GM12892 (cell line): ENCODE data around the gene SEC16A.

ENCODE experiments used
- POLR2A ChIP-seq: IDR thresholded peaks from 2 replicates; pipeline ENCODE4 v1.6.1; 2011; ENCODE audit warnings: low read depth, low read length, control low read depth
- POLR2AphosphoS5 ChIP-seq: IDR thresholded peaks from 2 replicates; pipeline ENCODE4 v1.6.1; 2011; ENCODE audit warnings: low read depth, low read length, control low read depth
- TAF1 ChIP-seq: IDR thresholded peaks from 2 replicates; pipeline ENCODE4 v1.6.1; 2011; ENCODE audit warnings: low read depth, mild to moderate bottlenecking, control low read depth, low read length, borderline replicate concordance

GRCh38 chr9:136525207-136525606 lies 42.4 kb upstream of the SEC16A start:
- TF ChIP-seq POLR2A (no peak), POLR2AphosphoS5 (no peak), TAF1 (no peak)
